GM18519 (cell line): ENCODE measurements around the gene TVP23B.
"Not testable (repeated sequence)": the region's sequence is repeated elsewhere in the genome, so short reads cannot be mapped to it uniquely, and the experiment has no call there.

ENCODE experiments used
- ATAC-seq: cut with Tn5 transposase; IDR thresholded peaks from one replicate; pipeline ENCODE4 v1.9.1; 2021; ENCODE audit warnings: mild to moderate bottlenecking, moderate library complexity; ENCODE audit not compliant: unreplicated experiment, low FRiP score

TVP23B gene

GRCh38 chr17:18786890-18787289, 5.9 kb downstream of the TVP23B start:
- ATAC-seq = not testable (repeated sequence)

- not testable (repeated sequence) for ATAC-seq
Observed at GRCh38 chr17:18791402-18791801, 10.4 kb downstream of the TVP23B start.

- ATAC-seq = not testable (repeated sequence)
Observed at GRCh38 chr17:18794841-18795240, 13.9 kb downstream of the TVP23B start.

- ATAC-seq = not testable (repeated sequence)
Observed at GRCh38 chr17:18796887-18797286, 15.9 kb downstream of the TVP23B start.

- not testable (repeated sequence) for ATAC-seq
Observed at GRCh38 chr17:18803458-18804245, 22.7 kb downstream of the TVP23B start.

GRCh38 chr17:18815924-18816323, 34.9 kb downstream of the TVP23B start:
- ATAC-seq = not testable (repeated sequence)

GRCh38 chr17:18816489-18817371, 35.7 kb downstream of the TVP23B start:
- ATAC-seq = not testable (repeated sequence)

GRCh38 chr17:18821430-18821829, 40.4 kb downstream of the TVP23B start:
- ATAC-seq = not testable (repeated sequence)

- ATAC-seq = not testable (repeated sequence)
Observed at GRCh38 chr17:18827613-18828012, 46.6 kb downstream of the TVP23B start.

- no peak for ATAC-seq
Observed at GRCh38 chr17:18848501-18848900, 67.5 kb downstream of the TVP23B start.

GRCh38 chr17:18850679-18851078, 69.7 kb downstream of the TVP23B start:
- ATAC-seq = no peak

- ATAC-seq = no peak
Observed at GRCh38 chr17:18851201-18851600, 70.2 kb downstream of the TVP23B start.

- ATAC-seq = no peak
Observed at GRCh38 chr17:18854956-18855355, 74.0 kb downstream of the TVP23B start.

- ATAC-seq = peak; percentile 50
Observed at GRCh38 chr17:18855831-18856569, 75.0 kb downstream of the TVP23B start.
